Inflammatory macrophage treated with lipopolysaccharide for 1 hour (primary cell): ENCODE measurements around the gene MAP3K14.
A peak's percentile ranks its signal among the peaks of the same experiment; 100 is the strongest.
"Not testable (repeated sequence)": the region's sequence is repeated elsewhere in the genome, so short reads cannot be mapped to it uniquely, and the experiment has no call there.

Experiments used
- DNase-seq, 2 donors: peaks; one replicate each; pipeline ENCODE4 v3.0.0-alpha.2; 2020 to 2022

Gene MAP3K14

DNA sequence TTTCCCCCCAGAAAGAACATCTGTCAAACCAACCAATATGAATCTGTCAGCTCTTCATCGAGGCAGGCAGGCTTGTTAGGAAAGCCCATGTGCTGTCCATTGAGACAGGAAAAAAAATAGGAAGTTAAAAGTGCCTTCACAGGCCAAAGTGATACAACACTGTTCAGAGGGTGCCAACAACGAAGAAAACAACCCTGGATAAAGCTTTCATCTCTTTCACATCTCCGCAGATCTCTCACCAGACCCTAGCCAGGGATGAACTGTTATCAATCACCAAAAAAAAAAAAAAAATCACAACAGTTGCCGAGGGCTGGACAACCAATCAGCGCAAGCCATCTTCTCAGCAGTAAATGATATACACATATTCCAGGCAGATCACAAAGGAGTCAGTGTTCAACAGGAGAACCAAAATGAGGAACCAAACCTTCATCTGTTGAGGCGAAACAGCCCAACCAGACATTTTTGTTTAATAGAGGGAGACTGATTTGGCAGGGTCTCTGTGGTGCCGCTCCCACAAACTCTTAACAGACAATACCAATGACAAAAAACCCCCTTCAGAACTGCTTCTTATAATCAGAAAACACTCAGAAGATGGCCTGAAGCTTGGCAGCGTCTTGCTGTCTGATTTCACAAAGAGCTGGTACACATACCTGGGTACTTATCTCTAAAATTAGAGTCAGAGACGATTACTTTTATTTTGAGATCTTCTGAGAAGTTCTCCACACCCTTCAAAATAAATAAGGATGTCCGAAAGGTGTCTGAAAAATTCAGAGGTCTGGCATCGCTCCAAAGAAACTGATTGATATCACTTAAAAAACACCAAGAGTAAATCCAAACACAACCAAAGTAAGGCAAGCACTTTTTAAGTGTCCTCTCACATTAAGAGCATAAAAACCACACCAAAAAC lies 1.8 kb downstream of the MAP3K14 start:
- DNase-seq = peak; percentile 33 to 51

DNA sequence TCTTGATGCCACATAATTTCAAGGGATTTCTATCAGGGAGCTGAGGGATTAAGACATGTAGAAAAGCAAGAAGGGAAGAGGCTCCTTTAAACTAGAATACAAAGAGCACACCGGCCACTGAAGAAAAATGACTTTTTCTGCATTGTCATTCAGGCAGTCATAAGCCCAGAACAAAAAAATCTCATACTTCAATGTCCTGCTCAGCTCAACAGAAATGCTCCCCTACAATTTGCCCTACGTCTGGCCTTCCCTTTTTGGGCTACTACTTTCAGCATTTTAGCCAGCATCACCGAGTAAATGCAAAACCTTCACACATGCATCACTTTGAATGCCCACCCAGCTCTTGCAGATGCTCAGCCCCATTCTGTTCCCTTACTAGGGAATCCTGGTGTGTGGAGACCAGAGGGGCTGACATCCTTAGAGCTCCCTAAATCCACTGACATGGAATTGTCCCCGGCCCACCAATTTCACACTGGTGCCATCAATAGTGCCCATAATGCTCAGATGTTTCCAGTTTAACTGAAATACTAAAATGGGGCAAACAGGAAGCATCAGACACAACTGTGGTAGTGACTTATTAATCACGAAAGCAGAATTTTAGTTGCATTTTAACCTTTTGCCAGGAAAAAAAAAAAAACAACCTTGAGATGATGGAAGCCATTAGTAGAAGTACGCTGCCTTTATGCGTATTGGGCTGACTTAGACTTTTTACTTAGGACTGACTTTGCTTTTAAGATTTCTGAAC lies 2.7 kb downstream of the MAP3K14 start:
- no peak for DNase-seq

DNA sequence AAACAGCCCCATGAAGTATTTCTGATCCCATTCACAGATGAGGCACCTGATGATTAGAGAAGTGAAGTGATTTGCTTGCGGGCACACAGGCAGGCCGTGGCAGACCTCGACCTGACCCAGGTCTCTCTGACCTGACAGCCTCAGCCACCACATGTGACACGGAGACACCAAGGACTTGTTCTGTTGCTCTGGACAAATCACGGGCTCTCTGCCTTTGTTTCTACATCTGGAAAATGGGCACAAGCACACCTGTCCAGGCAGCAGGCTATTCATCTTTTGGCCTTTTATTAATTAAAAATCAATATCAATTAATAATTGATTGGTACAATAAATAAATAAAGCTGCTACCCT lies 3.4 kb downstream of the MAP3K14 start:
- no peak for DNase-seq

DNA sequence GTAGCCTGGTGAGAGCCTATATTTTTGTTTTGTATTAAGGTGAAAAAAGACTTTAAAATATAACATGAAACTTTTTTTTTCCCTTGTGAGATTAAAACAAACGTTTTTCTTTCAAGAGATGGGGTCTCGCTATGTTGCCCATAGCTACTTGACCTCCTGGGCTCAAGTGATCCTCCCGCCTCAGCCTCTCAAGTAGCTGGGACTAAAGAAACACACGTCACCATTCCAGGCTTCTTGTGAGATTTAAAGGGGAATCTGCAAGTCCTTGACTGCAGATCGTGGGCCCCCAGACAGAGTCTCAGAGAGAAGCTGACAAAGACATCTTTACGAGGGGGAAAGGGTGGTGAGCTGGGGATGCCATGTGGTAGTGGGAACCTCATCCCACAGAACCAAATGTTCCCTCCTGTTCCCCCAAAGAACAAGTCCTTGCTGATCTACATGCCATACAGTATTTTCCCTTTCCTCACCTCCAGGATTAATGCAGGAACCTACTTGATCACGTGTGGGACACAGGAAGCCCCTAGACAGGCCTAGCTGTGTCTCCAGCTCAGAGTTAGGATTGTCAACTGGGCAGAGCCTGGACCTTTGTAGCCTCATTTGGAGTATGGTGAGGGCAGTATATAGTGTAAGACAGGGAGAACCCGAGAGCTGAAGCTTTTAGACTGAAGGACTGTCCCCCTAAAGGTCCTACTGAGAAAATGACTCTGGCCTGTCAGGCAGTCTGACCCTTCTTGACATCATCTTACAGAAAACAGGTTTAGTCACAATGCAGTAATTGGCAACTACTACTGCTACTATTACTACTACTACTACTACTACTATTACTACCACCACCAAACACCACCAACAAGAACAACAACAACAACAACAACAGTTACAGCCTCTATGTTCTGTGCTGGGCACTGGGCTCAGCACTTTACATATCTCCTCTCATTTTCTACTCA lies 4.1 kb downstream of the MAP3K14 start:
- no peak for DNase-seq

DNA sequence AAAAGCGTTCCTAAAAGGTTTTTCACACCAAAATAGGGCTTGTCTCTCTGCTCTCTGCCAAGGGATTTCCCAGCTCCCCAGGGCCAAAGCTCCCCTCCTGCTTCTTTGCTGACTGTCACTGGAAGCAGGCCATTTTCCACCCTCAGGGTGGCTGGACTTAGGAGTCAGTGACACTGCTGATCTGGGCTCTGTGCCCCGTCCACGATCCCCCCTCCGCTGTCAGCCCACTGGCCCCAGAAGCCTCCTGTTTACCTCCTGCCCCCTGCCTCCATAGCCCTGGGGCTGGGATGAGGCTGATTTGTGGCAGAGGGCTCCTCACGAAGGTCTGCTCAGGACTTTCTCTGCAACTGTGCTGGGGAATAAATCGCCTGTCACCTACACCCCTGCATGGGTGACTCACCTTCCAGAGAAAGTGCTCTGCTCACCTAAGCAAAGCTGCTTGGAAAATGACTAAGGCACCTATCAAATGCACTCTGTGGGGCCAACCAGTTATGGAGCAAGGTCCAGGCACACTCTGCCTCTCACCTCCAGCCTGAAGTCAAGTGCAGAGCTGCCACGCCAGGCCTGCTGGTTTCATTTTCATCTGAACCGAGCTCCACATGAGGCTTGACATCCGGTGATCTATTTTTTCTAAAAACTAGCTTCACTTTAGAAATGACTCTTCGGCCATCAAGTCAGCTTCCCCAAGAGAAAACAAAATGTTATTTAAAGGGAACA lies 4.9 kb downstream of the MAP3K14 start:
- peak in 1 of 2 donors; percentile 53 for DNase-seq

DNA sequence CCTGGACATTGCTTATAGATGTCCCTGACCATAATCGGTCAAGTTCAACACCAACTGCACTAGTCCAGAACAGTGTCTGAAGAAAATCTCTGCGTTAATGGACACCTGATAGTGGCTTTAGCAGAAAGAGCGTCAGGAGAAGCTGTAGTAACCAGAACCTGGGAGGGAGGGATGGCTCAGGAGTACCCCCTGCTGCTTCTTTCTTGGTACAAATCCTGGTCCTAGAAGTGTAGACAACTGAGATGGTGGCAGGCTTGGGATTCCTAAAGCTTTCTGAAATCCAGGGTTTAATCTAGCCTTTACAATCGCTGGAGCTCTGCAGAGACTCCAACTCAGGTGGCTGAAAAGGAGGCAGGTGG lies 5.4 kb downstream of the MAP3K14 start:
- no peak for DNase-seq

DNA sequence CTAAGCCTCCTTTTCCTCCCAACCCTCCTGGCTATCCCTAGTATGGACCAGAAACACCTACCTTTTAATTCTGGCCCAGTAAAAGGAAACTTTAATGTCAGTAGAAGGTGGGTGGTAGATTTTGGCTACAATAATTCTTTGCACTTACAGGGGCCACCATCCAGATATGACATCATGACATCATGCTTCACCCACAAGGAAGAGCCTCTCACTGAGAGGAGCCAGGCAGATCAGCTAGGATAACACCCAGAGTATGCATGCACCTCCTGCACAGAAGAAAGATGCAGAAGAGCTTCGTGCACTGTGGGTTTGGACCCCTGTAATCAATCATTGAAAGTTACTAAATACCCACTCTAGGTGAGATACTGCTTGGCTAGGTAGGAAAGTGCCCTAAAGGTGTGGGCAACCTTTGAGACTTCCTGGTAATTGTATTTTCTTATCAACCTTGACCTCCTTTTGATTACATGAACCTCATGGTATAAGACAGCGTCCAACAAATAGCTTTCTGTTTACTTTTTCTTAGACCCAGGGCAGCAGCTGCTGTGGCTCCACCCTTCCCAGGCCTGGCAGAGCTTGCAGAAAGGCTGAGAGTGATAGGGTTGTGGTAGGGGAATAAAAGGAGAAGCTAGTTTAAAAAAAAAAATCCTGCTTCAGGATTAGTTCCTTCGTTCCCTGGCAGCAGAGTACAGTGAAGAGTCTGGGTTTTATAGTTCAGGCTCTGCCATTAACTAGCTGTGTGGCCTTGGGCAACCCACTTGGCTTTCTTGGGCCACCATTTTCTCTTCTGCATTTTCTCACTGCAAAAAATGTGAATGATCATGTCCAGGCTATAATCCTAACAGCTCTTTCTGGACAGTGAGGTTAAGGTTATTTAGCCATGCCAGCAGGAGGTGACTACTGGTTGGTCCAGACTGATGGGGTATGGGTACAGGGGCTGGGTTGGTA lies 6.2 kb downstream of the MAP3K14 start:
- peak; percentile 39 to 57 for DNase-seq

DNA sequence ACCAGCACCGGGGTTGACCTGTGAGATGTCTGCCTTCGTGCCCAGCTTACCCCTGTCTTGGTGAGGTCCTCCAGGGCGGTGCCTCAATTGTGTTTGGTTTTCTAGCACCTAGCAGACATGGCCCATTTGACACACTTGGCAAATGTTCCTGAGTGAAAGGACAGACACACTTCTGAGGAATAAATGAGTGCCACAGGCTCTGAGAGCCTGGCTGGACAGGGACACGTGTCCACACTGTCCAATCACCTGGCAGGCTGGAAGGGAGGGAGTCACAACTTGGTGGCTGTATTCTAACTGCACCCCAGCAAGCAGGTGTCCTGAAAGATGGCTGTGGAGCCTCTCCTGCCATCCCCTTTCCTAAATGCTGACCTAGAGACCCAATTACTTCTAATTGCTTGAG lies 7.4 kb downstream of the MAP3K14 start:
- DNase-seq = no peak

DNA sequence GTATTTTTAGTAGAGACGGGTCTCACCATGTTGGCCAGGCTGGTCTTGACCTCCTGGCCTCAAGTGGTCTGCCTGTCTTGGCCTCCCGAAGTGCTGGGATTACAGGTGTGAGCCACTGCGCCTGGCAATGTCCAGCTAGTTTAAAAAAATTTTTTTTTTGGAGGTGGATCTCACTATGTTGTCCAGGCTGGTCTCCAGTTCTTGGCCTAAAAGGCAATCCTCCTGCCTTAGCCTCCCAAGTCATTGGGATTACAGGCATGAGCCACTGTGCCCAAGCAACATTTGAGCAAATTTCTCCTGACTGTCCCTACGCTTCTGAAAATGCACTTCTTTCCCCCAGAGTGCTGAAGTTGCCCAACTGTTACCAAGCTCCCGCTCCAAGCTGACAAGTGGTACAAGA lies 8.0 kb downstream of the MAP3K14 start:
- DNase-seq = no peak

DNA sequence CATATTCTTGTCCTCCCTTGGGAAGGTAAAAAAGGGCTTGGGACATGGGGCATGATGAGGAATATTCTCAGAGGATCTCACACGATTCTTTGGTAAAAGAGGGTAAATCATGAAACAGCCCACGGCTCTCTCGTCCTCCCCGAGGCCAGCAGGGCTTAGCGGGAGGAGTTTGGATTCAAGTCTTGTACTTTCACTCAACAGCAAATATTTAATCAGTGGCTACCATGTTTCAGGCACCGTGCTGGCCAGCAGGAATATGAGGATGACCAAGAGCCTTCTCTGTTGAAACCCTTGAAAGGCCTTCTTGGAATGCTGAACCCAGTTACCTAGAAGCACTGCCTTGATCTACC lies 8.8 kb downstream of the MAP3K14 start:
- no peak for DNase-seq

DNA sequence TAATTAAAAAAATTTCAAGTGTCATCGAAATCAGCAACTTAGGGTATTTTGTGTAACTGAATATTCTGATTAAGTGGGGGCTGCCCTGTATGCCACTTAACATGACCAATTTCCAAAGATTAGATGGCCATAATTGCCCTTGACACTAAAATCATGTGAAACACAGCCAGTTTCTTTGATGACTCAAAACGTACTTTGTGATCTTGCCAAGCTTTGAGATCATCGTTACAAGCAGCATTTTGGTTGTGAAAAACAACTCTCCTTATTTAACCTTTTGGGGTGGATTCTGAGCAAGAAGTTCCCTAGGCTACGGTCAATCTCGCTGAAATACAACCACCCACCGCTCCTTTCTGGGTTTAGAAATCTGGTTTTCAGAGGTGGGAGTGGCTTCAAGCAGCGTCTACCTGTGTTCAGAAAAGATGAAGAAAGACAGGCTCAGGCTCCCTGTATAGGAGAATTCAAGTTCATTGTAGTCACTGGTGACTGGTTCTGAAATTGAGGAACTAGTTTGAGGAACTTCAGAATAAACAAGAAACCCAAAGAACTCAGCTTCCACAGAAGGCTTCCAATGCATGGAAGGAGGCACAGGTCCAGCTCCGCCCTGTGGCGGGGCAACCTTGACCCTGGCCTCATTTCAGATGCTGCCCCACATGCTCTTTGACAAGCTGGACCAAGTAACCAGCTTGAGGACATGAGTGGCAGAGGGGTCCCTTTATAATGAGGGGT lies 9.4 kb downstream of the MAP3K14 start:
- peak; percentile 76 to 83 for DNase-seq

DNA sequence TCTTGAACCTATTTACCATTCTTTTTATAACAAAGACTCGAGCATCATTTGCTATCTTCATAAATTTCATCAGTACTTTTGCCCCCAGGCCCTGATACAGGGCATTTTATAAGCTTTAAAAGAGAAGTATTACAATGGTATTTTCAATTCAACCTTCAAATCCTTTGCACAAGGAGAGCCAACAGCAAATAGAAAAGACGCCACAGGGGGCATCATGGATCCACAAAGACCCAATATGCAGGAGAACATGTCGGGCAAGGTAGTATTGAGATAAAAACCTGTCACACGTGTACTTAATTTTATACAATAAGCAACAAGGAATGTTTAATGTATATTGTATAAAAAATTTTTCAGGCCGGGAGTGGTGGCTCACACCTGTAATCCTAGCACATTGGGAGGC lies 10.2 kb downstream of the MAP3K14 start:
- no peak for DNase-seq

DNA sequence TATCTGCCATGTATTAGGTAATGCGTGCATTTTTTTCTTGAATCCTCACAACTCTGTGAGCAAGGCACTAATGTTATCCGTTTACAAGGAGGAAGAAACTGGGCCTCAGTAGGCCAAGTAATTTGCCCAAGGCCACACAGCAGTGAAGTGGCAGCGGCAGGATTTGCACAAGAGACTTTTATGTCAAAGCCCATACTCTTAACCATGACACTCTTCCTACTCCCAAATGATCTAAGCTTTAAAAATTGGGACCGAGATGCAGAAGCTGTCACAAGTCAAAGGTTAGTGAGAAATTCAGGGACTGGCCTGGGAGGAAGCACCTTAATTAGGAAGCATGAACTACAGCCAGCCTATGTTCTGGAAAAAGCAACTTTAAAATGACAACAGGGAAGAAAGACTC lies 10.7 kb downstream of the MAP3K14 start:
- no peak for DNase-seq

DNA sequence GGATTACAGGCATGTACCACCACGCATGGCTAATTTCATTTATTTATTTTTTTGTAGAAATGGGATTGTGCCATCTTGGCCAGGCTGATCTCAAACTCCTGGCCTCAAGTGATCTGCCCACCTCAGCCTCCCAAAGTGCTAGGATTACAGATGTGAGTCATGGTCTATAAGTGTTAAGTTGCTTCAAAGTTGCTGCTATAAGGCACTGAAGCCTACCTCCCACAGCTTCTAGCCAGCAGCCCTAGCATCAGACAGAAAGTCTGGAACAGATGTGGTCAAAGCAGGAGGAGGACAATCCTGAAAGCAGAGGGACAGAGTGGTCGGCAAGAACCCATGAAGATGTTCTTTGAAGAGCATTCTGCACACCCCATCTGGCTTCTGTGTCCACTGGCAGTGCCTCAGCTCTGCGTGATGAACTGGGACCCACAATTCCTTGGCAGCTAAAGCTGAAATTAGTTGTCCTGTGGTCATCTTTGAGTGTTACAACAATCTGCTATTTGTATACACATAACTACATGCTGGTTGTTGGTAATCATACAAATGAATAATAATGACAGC lies 11.2 kb downstream of the MAP3K14 start:
- peak in 1 of 2 donors; percentile 67 for DNase-seq

DNA sequence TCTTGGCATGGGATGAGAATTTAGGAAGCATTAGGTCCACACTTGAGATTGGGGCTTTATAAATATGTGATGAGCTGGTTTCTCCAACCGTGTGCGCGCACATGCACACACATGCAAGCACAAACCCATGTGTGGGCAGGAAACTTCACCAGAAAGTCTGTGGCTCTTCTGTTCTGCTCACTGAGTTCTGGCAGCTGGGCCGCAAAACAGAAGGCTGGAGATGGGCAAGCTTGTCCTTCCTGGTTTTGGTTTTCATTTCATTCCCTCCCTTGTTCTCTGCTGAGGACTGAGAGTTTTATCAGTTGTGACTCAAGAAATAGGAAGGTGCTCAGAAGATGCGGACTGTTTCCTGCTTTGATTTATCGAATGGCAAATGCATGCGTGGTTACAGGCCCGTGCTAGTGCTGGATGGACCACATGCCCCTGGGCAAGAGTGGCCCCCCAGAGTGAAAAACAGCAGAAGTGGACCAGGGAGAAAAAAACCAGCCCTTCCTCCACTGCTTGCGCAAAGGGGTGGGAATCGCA lies 14.1 kb downstream of the MAP3K14 start:
- peak; percentile 37 to 45 for DNase-seq

DNA sequence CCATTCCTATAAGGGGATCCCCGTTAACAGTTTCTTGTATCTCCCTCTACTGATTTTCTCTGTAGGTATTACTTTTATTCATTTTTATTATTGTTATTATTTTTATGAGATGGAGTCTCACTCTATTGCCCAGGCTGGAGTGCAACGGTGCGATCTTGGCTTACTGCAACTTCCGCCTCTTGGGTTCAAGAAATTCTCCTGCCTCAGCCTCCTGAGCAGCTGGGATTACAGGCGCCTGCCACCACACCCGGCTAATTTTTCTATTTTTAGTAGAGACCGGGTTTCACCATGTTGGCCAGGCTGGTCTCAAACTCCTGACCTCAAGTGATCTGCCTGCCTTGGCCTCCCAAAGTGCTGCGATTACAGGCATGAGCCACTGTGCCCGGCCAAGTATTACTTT lies 14.6 kb downstream of the MAP3K14 start:
- DNase-seq = not testable (repeated sequence)

DNA sequence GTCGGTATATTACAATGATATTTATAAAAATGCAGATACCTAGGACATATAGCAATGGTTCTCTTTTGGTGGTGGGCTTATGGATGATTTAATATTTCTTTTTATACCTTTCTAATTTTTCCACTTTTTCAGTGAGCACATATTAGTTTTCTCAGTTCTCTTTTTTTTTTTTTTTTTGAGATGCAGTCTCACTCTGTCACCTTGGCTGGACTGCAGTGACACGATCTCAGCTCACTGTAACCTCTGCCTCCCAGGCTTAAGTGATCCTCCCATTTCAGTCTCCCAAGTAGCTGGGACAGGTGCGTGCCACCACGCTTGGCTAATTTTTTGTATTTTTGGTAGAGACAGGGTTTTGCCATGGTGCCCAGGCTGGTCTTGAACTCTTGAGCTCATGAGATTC lies 15.1 kb downstream of the MAP3K14 start:
- no peak for DNase-seq

DNA sequence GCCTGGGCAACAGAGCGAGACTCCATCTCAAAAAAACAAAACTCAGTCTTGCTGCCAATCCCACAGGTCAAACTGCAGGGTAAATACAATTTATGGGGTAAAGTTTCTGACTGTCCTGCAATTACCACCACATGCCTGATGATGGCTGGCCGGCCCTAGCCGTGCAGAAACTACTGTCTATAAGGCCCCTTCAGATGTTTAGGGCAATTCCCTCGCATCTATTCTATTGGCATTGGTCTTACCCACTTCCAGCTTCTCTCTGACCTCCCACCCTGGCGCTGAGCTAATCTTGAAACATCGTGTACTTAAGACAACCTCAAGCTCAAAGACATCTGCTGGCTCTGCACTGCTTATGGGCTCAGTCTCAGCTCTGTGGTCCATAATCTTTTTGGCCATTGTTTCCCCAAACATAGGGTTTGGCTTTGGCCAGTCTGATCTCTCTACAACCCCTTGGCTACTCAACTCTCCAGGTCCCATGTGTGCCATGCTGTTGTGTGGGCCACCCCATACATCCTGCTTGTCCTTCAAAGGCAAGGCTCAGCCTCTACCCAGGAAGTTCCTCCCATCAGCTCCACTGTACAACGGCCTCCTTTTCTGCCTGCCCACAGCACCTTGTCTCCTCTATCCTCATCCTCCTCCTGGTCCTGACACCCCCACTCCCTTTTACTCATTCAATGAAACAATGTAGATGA lies 16.6 kb downstream of the MAP3K14 start:
- no peak for DNase-seq

DNA sequence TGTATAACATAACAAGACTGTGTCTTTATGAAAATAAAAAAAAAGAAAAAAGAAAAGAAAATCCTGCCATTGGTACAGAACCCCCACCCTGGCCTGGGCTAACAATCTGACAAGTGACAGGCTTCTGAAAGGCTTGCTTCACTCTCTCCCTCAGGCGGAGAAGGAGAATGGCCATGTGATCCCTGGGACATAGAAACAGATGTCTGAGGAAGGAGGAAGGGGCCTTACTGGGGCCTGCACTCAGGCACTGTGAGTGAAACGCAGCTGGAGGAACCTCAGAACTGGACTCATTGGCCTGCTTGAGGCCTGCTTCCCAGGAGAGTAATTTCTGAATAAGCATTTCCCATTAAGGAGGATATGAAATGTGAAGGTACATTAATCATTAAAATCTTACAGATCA lies 17.5 kb downstream of the MAP3K14 start:
- peak in 1 of 2 donors; percentile 35 for DNase-seq
